ENCODE measurements around the gene MEAK7.

GRCh38 chr16:84464116-84464515 lies 40.3 kb downstream of the MEAK7 start:
- TF ChIP-seq CTCF (IDR thresholded peaks at IDR 0.05), result no peak
- no peak for TF ChIP-seq POLR2A (IDR thresholded peaks at IDR 0.05)
